DMS79 (cell line): ENCODE measurements around the gene SLC44A1.

Experiments
- DNase-seq: peaks from one replicate; lab custom pipeline; 2025; lab: John Stamatoyannopoulos, UW

SLC44A1 gene

GRCh38 chr9:105244003-105244733 lies at the start of gene SLC44A1:
Gene SLC44A1 (plus strand): TSS chr9:105244651. CDS start chr9:105244869, 218 bp downstream.
- peak; percentile 60 for DNase-seq

GRCh38 chr9:105195259-105195658 lies 49.2 kb upstream of the SLC44A1 start:
- no peak for DNase-seq

- no peak for DNase-seq
These were observed 46.4 kb upstream of the SLC44A1 start for GRCh38 chr9:105198023-105198422.

- DNase-seq: no peak
These were observed 45.6 kb upstream of the SLC44A1 start for GRCh38 chr9:105198865-105199264.

GRCh38 chr9:105204416-105204815 lies 40.0 kb upstream of the SLC44A1 start:
- DNase-seq: no peak

GRCh38 chr9:105205787-105206495 lies 38.5 kb upstream of the SLC44A1 start:
- no peak for DNase-seq

- DNase-seq: peak; percentile 18
These were observed 38.0 kb upstream of the SLC44A1 start for GRCh38 chr9:105206496-105206820.

- no peak for DNase-seq
These were observed 37.4 kb upstream of the SLC44A1 start for GRCh38 chr9:105206821-105207699.

GRCh38 chr9:105216440-105217178 lies 27.8 kb upstream of the SLC44A1 start:
- DNase-seq: no peak

- peak; percentile 38 for DNase-seq
These were observed 25.8 kb upstream of the SLC44A1 start for GRCh38 chr9:105218673-105219072.

- no peak for DNase-seq
These were observed 25.1 kb upstream of the SLC44A1 start for GRCh38 chr9:105219291-105219805.

- no peak for DNase-seq
These were observed 24.0 kb upstream of the SLC44A1 start for GRCh38 chr9:105220451-105220850.

GRCh38 chr9:105223544-105224140 lies 20.8 kb upstream of the SLC44A1 start:
- no peak for DNase-seq

- no peak for DNase-seq
These were observed 18.4 kb upstream of the SLC44A1 start for GRCh38 chr9:105226055-105226454.

- DNase-seq: no peak
These were observed 12.2 kb upstream of the SLC44A1 start for GRCh38 chr9:105232207-105232606.

- no peak for DNase-seq
These were observed 10.6 kb upstream of the SLC44A1 start for GRCh38 chr9:105233873-105234272.

- no peak for DNase-seq
These were observed 8.2 kb upstream of the SLC44A1 start for GRCh38 chr9:105236261-105236660.

- no peak for DNase-seq
These were observed 7.2 kb upstream of the SLC44A1 start for GRCh38 chr9:105237246-105237645.

- no peak for DNase-seq
These were observed 6.1 kb upstream of the SLC44A1 start for GRCh38 chr9:105238302-105238701.

GRCh38 chr9:105241356-105242043 lies 3.0 kb upstream of the SLC44A1 start:
- DNase-seq: no peak

- no peak for DNase-seq
These were observed 2.4 kb upstream of the SLC44A1 start for GRCh38 chr9:105242062-105242461.
